ENCODE results near the gene PHACTR2. TPM values are rescaled to one million over a fixed set of nuclear protein-coding genes. Genes with fewer than 3 reads are reported as not detected.

Gene PHACTR2
- total RNA-seq, 1 experiment from 2014 or later: 5.6 TPM

- DNase-seq (ENCODE audit: extremely low read depth, low read depth): no peak
These were observed 3.0 kb upstream of the PHACTR2 start for GRCh38 chr6:143674483-143675381.

GRCh38 chr6:143675382-143675900, 2.3 kb upstream of the PHACTR2 start:
- DNase-seq (ENCODE audit: extremely low read depth, low read depth): no peak

GRCh38 chr6:143675946-143676345, 1.8 kb upstream of the PHACTR2 start:
- no peak for DNase-seq (ENCODE audit: extremely low read depth, low read depth)

GRCh38 chr6:143676437-143677045, 1.2 kb upstream of the PHACTR2 start:
- DNase-seq (ENCODE audit: extremely low read depth, low read depth): no peak

GRCh38 chr6:143677577-143677890, 231 bp upstream of the PHACTR2 start:
- no peak for DNase-seq (ENCODE audit: extremely low read depth, low read depth)

- no peak for DNase-seq (ENCODE audit: extremely low read depth, low read depth)
These were observed 1.3 kb downstream of the PHACTR2 start for GRCh38 chr6:143679041-143679440.

- DNase-seq (ENCODE audit: extremely low read depth, low read depth): no peak
These were observed 2.4 kb downstream of the PHACTR2 start for GRCh38 chr6:143680141-143680540.

- no peak for DNase-seq (ENCODE audit: extremely low read depth, low read depth)
These were observed 5.0 kb downstream of the PHACTR2 start for GRCh38 chr6:143682805-143683204.

GRCh38 chr6:143684486-143684885, 6.7 kb downstream of the PHACTR2 start:
- DNase-seq (ENCODE audit: extremely low read depth, low read depth): no peak

GRCh38 chr6:143685653-143686052, 7.9 kb downstream of the PHACTR2 start:
- DNase-seq (ENCODE audit: extremely low read depth, low read depth): no peak

GRCh38 chr6:143687591-143687990, 9.8 kb downstream of the PHACTR2 start:
- no peak for DNase-seq (ENCODE audit: extremely low read depth, low read depth)

GRCh38 chr6:143688681-143689080, 10.9 kb downstream of the PHACTR2 start:
- DNase-seq (ENCODE audit: extremely low read depth, low read depth): no peak

GRCh38 chr6:143689852-143690251, 12.1 kb downstream of the PHACTR2 start:
- DNase-seq (ENCODE audit: extremely low read depth, low read depth): no peak

- DNase-seq (ENCODE audit: extremely low read depth, low read depth): no peak
These were observed 13.4 kb downstream of the PHACTR2 start for GRCh38 chr6:143691155-143691554.

- DNase-seq (ENCODE audit: extremely low read depth, low read depth): no peak
These were observed 14.3 kb downstream of the PHACTR2 start for GRCh38 chr6:143691900-143692636.

GRCh38 chr6:143692696-143693095, 14.9 kb downstream of the PHACTR2 start:
- DNase-seq (ENCODE audit: extremely low read depth, low read depth): no peak

GRCh38 chr6:143694013-143694412, 16.2 kb downstream of the PHACTR2 start:
- no peak for DNase-seq (ENCODE audit: extremely low read depth, low read depth)

- DNase-seq (ENCODE audit: extremely low read depth, low read depth): no peak
These were observed 16.8 kb downstream of the PHACTR2 start for GRCh38 chr6:143694560-143694959.

GRCh38 chr6:143695130-143695968, 17.6 kb downstream of the PHACTR2 start:
- no peak for DNase-seq (ENCODE audit: extremely low read depth, low read depth)

- no peak for DNase-seq (ENCODE audit: extremely low read depth, low read depth)
These were observed 18.4 kb downstream of the PHACTR2 start for GRCh38 chr6:143695969-143696663.
